Measurements from ENCODE around the gene EED. TPM values are rescaled to one million over a fixed set of nuclear protein-coding genes. Genes with fewer than 3 reads are reported as not detected.

Gene EED
- total RNA-seq, 1 experiment from 2014 or later, result 24.4 TPM

GRCh38 chr11:86201371-86201884 lies 43.1 kb upstream of the EED start:
- BruUV-seq (replicated peaks), result no TSS peak
- CTCF ChIA-PET, result no interaction called here
- H3K4me3 Mint-ChIP-seq (ENCODE audit: low read depth, unreplicated experiment), result no peak overlapping the region

GRCh38 chr11:86202013-86202336 lies 42.6 kb upstream of the EED start:
- no peaks in the 10 kb centered on the region for H3K36me3 Mint-ChIP-seq (ENCODE audit: insufficient read depth, unreplicated experiment)
- TF ChIP-seq, protein P1, sequence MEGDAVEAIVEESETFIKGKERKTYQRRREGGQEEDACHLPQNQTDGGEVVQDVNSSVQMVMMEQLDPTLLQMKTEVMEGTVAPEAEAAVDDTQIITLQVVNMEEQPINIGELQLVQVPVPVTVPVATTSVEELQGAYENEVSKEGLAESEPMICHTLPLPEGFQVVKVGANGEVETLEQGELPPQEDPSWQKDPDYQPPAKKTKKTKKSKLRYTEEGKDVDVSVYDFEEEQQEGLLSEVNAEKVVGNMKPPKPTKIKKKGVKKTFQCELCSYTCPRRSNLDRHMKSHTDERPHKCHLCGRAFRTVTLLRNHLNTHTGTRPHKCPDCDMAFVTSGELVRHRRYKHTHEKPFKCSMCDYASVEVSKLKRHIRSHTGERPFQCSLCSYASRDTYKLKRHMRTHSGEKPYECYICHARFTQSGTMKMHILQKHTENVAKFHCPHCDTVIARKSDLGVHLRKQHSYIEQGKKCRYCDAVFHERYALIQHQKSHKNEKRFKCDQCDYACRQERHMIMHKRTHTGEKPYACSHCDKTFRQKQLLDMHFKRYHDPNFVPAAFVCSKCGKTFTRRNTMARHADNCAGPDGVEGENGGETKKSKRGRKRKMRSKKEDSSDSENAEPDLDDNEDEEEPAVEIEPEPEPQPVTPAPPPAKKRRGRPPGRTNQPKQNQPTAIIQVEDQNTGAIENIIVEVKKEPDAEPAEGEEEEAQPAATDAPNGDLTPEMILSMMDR (IDR thresholded peaks at IDR 0.05; ENCODE audit: unreplicated experiment), result no peak
- CTCF ChIA-PET, result no interaction called here
- no peak overlapping the region for H3K4me3 Mint-ChIP-seq (ENCODE audit: low read depth, unreplicated experiment)
- no TSS peak for BruUV-seq (replicated peaks)
- no peaks in the 10 kb centered on the region for H3K4me1 Mint-ChIP-seq (ENCODE audit: low read depth, unreplicated experiment)
- intact Hi-C loops (cut with micrococcal nuclease; ENCODE audit: unreplicated experiment), result no loop called here
- no peaks in the 10 kb centered on the region for H3K27me3 Mint-ChIP-seq (ENCODE audit: unreplicated experiment)
- DNase-seq, result no peak
- no peak overlapping the region for H3K27ac Mint-ChIP-seq (ENCODE audit: unreplicated experiment)
- no peaks in the 10 kb centered on the region for H3K9me3 Mint-ChIP-seq (ENCODE audit: low read depth, unreplicated experiment)

More at GRCh38 chr11:86201371-86201884, 43.1 kb upstream of the EED start:
- no peak for DNase-seq
- no peaks in the 10 kb centered on the region for H3K4me1 Mint-ChIP-seq (ENCODE audit: low read depth, unreplicated experiment)
- H3K9me3 Mint-ChIP-seq (ENCODE audit: low read depth, unreplicated experiment), result no peaks in the 10 kb centered on the region
- TF ChIP-seq, protein P1 (IDR thresholded peaks at IDR 0.05; ENCODE audit: unreplicated experiment), result no peak
- intact Hi-C loops (cut with micrococcal nuclease; ENCODE audit: unreplicated experiment), result no loop called here
- no peaks in the 10 kb centered on the region for H3K27me3 Mint-ChIP-seq (ENCODE audit: unreplicated experiment)
- H3K36me3 Mint-ChIP-seq (ENCODE audit: insufficient read depth, unreplicated experiment), result no peaks in the 10 kb centered on the region
- no peak overlapping the region for H3K27ac Mint-ChIP-seq (ENCODE audit: unreplicated experiment)

- intact Hi-C loops (cut with micrococcal nuclease; ENCODE audit: unreplicated experiment), result no loop called here
- BruUV-seq (replicated peaks), result no TSS peak
- no peak for DNase-seq
- no peaks in the 10 kb centered on the region for H3K4me1 Mint-ChIP-seq (ENCODE audit: low read depth, unreplicated experiment)
- TF ChIP-seq, protein P1 (IDR thresholded peaks at IDR 0.05; ENCODE audit: unreplicated experiment), result no peak
- no peak overlapping the region for H3K4me3 Mint-ChIP-seq (ENCODE audit: low read depth, unreplicated experiment)
- CTCF ChIA-PET, result interaction anchor here (0.7 kb wide), 2 partner anchors 15 to 163 kb away, joined by 4 read pairs; no protein-coding TSS in a partner anchor
- no peaks in the 10 kb centered on the region for H3K27me3 Mint-ChIP-seq (ENCODE audit: unreplicated experiment)
- no peak overlapping the region for H3K27ac Mint-ChIP-seq (ENCODE audit: unreplicated experiment)
- H3K9me3 Mint-ChIP-seq (ENCODE audit: low read depth, unreplicated experiment), result no peaks in the 10 kb centered on the region
- H3K36me3 Mint-ChIP-seq (ENCODE audit: insufficient read depth, unreplicated experiment), result no peaks in the 10 kb centered on the region
Observed at GRCh38 chr11:86204356-86204755, 40.2 kb upstream of the EED start.

GRCh38 chr11:86205421-86206336 lies 38.9 kb upstream of the EED start:
- TF ChIP-seq, protein P1 (IDR thresholded peaks at IDR 0.05; ENCODE audit: unreplicated experiment), result no peak
- Mint-ChIP-seq H3K36me3 (ENCODE audit: insufficient read depth, unreplicated experiment) (no peaks in the 10 kb centered on the region), H3K9me3 (ENCODE audit: low read depth, unreplicated experiment) (no peaks in the 10 kb centered on the region), H3K27ac (ENCODE audit: unreplicated experiment) (no peak overlapping the region), H3K4me1 (ENCODE audit: low read depth, unreplicated experiment) (no peaks in the 10 kb centered on the region), H3K4me3 (ENCODE audit: low read depth, unreplicated experiment) (no peak overlapping the region), H3K27me3 (ENCODE audit: unreplicated experiment) (no peaks in the 10 kb centered on the region)
- CTCF ChIA-PET, result no interaction called here
- BruUV-seq (replicated peaks), result no TSS peak
- intact Hi-C loops (cut with micrococcal nuclease; ENCODE audit: unreplicated experiment), result no loop called here
- no peak for DNase-seq
